ENCODE results near the gene ATN1.

Gene ATN1

DNA sequence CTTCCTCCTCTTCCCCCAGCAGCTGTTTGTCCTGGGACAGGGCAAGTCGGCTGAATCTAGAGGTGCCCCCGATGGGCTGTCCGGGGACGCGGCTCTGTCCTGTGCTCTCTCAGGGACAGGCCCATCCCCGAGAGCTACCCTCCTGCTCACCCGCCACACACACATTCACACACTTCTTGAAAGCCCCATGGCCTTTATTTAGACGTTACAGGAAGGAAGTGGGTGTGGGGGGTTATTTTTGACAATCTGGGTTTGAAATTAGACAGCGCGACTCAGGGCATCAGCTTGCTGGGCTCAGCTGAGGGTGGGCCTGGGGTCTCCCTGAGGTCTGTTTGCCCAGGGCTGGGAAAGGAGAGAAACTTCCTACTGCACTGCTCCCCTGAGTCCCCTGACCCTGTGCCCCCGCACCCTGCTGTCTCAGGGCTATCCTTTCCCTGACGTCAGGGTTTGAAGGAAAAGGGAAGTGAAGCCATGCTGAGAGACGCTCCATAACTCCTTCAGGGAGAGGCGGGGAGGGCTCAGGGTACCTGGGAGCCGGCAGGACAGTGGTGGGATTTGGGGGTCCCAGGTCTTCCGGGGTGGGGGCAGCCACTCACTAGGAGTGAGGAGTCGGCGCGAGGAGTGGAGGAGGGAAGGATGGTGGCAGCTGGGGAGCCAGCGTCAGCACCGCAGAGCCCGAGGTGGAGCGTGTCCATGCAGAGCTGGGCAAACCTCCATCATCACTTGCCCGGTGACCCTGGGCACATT is 31.5 kb downstream of the ATN1 start:
- peak; percentile 58 to 84 (median 74) for DNase-seq

DNA sequence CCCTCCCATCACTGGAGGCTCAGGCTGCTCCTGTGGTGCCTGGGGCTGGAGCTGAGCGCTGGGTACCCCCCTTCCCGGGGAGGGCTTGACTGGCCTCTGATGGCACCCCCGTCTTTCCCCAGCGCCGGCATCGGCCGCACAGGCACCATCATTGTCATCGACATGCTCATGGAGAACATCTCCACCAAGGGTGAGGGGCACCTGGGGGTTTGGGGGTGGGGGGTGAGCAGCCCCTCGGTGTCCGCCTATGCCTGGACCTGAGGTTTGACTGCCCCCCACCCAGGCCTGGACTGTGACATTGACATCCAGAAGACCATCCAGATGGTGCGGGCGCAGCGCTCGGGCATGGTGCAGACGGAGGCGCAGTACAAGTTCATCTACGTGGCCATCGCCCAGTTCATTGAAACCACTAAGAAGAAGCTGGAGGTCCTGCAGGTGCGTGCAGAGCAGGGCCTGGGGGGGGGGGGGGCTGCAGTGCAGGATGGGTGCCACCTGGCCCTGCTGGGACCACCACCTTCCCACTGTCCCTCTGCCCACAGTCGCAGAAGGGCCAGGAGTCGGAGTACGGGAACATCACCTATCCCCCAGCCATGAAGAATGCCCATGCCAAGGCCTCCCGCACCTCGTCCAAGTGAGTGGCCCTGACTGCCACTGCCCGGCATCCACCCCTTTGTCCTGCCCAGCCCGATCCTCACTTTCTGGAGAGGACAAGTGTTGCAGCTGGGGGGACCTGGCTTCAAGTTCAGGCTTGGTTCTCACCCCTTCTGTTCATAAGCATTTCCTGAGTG is 32.2 kb downstream of the ATN1 start:
- no peak for DNase-seq

DNA sequence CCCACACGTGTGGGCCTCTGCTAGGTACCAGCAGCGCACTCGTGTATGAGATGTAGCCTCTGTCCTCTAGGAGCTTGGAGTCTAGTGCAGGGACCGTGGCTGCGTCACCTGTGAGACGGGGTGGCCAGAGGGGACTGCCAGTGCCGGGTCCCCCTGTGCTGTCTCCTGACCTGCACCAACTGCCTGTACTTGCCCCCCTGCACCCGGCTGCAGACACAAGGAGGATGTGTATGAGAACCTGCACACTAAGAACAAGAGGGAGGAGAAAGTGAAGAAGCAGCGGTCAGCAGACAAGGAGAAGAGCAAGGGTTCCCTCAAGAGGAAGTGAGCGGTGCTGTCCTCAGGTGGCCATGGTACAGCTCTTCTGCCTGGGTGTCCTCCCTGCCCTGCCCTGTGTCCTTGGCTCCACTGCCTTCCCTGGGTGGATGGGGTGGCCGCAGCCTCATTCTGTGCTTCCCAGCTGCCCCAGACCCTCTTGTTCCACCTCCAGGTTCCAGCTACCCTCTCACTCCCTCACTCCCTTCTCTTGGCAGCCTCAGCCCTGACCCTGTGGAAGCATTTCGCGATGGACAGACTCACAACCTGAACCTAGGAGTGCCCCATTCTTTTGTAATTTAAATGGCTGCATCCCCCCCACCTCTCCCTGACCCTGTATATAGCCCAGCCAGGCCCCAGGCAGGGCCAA is 33.0 kb downstream of the ATN1 start:
- peak in 1 of 6 experiments; percentile 51 for DNase-seq

DNA sequence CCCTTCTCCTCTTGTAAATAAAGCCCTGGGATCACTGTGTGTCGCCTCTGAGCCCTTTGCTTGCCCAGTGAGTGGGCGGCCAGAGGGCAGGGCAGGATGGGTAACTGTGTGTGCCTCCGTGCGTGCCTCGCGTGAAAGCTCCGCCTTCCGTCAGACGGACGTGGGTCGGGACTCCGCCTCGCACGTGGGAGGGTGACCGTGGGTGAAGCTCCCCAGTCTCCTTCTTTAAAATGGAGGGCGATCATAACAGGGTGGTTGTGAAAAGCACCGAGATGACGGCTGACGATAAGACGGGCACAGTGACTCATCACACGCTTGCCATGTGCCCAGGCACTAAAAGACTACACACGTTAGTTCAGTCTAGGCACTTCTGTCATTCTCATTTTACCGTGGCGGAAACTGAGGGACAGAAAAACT is 33.5 kb downstream of the ATN1 start:
- DNase-seq = peak; percentile 67 to 85 (median 76)

DNA sequence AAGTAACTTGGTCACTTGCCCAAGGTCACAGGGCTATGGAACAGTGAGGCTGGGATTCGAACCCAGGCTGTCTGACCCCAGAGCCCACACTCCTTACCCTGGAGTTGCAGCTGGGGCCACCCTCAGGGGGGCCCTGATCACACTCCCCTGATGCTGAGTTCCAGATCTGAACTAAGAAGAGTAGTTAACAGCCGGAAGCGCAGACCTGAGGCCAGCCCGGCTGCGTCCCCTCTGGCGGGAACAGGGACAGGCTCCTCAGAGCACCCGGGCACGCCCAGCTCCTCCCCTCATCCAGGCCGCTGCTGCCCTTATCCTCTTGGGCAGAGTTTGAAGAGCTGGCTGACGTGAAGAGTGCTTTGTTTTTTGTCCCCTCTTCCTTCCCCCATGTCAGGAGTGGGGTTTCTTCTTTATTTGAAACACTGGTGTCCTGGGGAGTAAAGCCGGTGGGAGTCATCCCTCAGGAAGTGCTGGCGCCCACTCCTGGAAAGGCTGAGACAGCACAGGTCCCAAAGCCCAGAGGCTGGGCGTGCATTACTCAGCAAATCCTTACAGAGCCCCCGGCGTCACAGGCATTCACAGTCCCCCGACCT is 34.0 kb downstream of the ATN1 start:
- peak in 2 of 6 experiments; percentile 49 to 67 for DNase-seq

DNA sequence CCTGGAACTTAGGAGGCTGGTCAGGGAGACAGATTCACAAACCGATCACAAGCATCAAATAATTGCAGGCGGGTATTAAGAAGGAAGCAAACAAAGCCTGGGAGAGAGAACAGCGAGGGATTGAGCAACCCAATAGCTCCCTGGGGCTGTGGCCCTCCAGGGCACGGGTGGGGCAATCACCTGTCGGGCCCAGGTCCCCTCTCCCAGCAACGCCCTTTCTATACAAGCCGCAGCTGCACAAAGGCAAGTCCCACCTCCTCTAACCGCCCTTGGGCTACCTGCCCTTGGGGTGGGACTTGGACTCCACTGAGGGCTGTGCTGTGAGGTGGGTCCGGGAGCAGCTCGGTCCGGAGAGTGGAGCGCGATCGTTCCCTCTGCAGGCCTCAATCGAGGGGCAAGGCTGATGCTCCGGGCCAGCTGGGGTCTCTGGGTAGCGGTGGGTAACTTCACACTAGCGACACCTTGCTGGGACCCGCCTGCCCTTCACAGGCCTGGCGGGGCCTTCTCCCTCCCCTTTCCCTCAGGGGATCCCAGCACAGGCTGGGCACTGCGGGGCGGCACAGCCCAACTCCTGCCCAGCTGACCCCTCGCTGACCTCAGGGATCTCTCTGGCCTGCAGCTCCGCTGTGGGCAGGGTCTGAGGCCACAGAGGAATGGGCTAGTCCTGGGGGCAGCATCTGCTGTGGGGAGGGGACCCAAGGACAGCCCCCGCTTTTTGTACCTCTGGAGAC is 34.7 kb downstream of the ATN1 start:
- no peak for DNase-seq

DNA sequence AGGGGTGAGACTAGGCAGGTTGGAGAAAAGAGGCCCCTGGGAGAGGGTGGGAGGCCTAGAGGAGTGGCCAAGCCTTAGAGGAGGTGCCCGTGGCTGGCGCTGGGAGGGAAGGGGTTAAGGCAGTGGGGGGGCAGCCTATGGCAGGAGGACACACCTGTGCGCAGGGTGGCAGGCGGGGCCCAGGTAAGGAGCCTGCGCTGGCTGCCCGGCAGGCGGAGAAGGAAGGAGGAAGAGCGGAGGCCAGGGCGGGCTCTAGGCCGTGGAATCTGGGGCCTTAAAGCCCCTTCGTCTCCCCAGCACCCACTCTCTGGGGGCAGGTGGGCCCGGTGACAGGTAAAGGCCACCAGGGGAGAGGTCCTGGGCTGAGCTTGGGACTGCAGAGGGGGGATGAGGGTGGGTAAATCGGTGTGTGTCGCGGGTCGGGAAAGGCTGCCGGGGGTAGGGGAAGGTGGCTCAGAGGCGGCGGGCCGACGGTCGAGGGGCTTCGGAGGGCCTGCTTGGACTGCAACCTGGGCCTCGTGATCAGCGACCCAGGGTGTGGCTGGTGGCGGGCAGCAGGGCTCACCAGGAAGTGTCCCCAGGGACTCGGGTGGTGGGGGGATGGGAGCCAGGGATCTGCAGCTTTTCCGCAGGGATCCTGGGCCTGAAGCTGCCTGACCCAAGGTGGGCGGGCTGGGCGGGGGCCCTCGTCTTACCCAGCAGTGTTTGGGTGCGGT is 35.4 kb downstream of the ATN1 start:
- DNase-seq = no peak

DNA sequence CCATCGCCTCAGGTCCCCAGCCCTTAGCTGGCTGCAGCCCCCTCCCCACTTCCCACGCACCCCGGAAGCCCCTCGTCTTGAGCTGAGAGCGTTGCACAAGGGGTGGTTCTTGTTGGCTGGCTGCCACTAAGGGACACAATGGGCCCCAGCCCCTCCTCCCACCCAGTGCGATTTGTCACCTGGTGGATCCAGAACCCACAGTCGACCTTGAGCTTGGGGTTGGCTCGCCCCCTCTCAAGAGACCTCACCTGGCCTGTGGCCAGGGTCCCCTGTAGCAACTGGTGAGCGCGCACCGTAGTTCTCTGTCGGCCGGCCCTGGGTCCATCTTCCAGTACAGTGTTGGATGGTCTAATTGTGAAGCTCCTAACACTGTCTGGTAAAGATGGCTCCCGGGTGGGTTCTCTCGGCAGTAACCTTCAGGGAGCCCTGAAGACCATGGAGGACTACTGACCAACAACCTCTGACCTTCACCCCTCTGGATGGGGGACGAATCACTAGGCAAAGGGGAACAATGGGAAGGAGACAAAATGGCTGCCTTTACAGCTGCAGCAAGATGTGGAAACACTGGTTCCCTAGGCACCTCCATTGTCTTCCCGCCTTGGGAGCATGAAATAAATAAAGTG is 36.1 kb downstream of the ATN1 start:
- DNase-seq = no peak

DNA sequence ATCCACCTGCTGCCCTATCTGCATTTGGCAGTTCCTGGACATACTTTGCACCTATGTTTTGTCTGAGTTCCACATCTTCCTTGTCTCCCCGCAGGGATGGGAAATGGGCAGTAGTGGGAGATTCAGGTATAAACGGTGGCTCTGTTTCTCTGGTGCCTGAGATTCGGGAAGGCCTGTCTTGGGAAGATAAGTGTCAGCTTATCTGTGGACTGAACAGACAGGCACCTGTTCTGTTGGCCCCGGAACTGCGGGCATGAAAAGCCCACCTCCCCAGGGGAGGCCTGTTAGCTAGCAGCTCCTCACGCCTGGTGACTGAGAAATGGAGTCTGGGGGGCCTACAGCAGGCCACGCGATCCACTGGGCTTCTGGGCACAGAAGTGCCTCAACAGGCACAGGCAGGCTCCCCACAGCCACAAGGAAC is 36.9 kb downstream of the ATN1 start:
- DNase-seq = no peak

DNA sequence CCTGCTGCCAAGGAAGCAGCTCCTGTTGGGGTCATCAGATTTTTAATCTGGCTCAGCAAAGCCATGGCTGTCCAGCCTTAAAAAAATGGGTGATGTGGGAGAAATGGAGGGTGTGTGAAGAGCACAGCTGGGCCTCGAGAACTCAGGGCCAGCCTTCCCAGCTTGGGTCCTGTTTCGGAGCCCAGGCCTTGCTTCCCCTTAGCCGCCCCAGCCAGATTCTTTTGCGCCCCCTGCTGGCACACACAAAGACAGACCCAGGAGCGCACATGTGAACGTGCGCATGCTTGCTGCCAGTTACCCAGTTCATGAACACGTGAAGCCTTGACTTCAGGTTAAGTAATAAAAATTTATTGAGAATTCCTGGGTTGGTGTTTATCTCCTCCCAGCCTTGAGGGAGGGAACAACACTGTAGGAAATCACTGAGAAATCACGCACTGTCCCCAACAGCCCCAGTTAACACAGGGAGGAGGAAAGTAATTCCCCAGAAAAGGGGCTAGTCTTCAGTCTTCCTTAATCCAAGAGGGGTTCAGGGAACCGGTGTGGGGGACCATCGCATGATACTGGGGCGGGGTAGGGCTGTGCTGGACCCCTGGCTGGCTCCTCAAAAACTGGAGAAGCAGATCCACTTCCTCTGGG is 37.4 kb downstream of the ATN1 start:
- peak; percentile 73 to 91 (median 84) for DNase-seq

DNA sequence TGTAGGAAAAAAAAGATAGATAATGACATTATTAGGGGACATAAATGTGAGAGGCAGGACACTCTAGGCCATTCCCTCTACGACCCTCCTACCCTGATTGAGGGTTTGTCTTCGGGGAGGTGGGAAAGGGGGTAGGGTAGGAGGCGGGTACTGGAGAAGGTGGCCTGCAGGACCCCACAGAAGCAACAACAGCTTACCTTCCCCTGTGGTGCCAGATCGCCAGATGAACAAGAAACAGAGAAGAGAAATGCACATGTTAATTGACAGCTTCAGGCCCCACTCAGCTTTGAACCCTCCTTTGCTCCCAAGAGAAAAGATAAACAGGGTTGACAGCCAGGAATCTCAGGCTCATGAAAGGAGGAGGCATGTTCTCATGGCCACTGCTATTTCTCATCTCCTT is 38.0 kb downstream of the ATN1 start:
- DNase-seq = no peak

DNA sequence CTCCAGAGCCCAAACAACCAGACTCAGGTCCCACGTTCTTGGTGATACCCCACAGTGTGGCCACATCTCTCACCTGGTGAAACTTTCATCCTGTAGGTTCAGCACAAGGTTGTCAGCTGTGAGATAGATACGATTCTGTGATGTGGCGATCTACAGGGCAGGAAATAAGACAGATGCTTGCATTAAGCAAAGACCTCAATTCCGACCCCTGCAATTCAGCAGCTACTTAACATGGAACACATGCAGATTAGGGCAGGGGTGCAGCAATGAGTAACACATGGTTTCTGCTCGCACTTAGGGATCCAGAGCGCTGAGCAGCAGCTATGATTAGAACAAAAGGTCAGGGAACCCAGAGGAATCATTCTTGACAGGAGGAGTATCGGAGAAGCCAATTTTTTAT is 38.6 kb downstream of the ATN1 start:
- DNase-seq = no peak

DNA sequence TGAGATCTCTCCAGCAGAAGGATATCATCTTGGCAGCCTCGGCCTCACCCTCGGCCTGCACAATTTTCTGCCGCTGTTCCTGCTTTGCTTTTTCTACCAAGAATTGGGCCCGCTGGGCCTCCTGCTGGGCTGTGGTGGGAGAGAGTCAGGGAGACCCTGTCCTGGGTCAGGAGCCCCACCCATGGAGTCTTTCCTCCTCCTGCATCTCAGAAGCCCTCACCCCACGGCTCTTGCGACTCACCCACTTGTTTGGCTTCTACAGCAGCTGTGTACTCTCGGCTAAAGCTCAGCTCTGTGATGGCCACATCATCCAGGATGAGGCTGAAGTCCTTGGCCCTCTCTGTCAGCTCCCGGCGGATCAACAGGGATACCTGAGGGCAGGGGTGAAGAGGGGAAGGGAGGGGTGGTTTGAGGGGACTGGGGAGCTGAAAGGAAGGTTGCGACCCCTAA is 39.9 kb downstream of the ATN1 start:
- DNase-seq = no peak

DNA sequence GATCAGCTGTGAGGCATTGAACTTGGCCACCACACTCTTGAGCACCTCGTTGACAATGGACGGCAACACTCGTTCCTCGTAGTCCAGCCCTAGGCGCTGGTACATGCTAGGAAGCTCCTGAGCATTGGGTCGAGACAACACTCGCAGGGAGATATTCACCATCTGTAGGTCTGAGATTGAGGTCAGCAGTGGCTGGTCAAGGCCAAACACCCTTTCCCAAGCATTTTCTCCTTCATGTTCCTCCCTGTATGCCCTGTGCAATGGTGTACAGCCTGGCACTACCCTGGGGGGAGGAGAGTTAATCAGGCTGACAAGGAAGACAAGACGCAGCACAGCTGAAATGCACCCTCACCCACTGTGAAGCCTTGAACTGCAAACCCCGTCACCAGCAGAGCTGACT is 40.7 kb downstream of the ATN1 start:
- DNase-seq = no peak

DNA sequence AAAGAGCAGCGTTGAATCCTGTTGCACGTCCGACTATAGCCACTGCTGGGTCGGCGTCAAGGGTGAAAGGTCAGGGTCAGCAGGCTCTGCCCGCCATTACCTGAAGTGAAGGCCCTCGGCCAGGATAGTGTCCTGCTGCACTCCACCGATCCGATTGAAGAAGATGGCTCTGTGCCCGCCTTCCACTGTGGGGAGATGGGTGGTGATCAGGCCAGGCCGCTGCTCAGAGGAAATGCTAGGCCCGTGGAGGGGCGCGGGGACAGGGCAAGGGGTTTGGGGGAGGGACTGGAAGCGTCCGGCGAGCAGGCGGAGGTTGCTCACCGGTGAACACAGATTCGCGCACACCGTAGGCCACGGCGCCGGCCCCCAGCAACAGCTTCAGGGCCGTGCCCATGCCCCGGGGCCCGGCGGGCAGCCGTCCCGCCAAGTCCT is 42.4 kb downstream of the ATN1 start:
- DNase-seq = peak in 1 of 6 experiments; percentile 51

DNA sequence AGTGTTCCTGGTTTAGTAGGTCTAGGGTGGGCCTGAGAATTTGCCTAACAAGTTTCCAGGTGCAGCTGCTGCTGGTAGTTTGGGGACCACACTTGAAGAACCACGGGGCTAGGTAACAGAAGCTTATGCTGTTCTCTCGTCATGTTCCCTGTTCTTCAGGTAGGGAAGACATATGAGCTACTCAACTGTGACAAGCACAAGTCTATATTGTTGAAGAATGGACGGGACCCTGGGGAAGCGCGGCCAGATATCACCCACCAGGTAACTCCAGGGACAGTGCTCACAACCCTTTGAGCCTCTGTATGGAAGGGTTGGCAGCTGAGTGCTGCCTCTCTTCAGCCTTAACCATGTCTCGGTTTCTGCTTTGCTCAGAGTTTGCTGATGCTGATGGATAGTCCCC is 46.4 kb downstream of the ATN1 start:
- DNase-seq = no peak

DNA sequence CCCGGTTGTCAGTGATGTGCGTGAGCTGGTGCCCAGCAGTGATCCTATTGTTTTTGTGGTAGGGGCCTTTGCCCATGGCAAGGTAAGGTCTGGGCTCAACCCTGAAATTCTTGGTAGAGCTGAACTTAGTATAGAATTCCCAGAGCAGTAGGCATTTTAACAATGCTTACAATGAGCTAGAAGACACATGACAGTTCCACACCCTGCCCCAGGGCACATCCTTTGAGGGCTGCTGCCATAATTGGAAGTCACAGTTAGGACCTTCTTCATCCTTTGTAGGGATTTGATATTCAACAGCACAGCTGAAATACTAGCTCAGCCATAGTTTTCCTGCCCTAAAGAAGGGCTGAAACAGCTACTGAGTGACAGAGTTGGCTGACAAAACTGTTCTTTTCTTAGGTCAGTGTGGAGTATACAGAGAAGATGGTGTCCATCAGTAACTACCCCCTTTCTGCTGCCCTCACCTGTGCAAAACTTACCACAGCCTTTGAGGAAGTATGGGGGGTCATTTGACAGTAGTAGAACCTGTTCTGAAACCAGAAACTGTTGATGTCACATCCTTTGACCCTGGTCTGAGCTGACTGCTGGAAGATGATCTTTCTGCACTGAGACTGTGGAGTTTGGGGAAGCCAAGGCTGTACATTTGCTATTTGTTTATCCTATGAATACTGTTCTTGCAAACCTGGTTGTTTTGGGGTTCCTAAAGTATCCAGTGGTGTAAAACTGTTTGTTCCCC is 47.7 kb downstream of the ATN1 start:
- DNase-seq = no peak

DNA sequence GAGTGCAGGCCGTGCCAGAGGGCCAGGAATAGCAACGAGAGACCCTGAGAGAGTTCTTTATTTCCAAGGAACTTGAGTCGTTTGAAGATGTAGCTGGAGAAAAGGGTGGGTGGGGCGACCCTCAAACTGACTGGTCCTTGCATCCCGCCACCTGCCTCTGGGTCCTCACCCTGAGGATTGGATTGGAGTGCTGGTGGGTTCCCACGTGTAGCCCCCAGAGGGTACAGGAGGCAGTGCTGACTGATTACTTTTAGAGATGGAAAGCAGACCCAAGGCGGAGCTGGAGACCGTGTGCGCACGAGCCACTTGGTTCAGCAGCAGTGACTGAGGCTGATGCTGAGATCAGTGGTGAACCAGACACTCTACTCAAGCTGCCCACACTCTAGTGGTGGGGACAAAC is 49.9 kb downstream of the ATN1 start:
- no peak for DNase-seq

DNA sequence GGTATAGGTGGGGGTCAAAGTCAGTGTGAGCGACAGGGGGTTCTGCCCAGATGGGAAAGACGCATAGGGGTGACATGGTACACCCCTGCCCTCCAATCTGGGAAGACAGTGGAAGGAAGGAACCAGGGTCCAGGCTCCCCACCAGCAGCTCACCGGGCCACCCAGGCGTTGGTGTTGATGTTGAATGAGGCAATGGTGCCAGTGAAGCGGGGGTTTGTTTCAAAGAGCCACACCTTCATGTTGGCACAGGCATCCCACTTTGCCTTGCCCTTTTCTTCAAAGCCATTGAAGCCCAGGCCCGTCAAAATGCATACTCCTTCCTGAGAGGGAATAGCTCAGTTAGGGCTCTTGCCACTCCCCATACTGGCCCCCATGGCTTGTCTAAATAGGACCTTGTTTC is 50.4 kb downstream of the ATN1 start:
- DNase-seq = no peak

DNA sequence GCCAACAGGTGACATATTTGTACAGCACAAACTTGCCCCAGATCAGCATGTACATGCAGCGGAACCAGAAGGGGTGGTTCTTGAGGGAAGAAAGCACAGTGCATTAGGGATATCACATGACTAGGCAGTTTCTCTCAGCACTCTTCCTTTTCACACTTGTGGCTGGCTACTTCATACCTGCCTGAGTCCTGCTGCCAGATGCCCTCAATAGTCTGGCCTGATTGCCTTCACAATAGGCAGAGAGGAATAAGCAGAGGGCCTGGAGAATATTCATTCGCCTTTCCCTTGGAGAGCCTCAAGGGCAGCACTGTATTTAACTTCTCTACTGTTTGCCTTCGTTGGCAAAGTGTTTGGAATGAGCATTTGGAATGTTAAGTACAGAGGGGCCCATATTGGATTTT is 50.9 kb downstream of the ATN1 start:
- DNase-seq = no peak
